PFSK-1 (cell line): ENCODE results near the gene ACBD4.

Experiments used
- FOXP2 ChIP-seq: optimal IDR thresholded peaks from 2 replicates; pipeline ENCODE3; 2011; ENCODE audit warnings: borderline replicate concordance, control low read depth, inconsistent platforms; ENCODE audit not compliant: insufficient read depth; ENCODE audit errors: extremely low read length, extremely low read depth
- POLR2AphosphoS5 ChIP-seq: IDR thresholded peaks from 2 replicates; pipeline ENCODE4 v1.6.1; 2012; ENCODE audit warnings: low read depth, mild to moderate bottlenecking, control low read depth, low read length, moderate library complexity
- REST ChIP-seq, 2 experiments: IDR thresholded peaks; 2 replicates each; pipeline versions ENCODE4 v1.6.1 to v1.8.0; 2011 to 2012; ENCODE audit warnings: low read depth in 2 of 2, low read length in 2 of 2, control low read depth in 1 of 2, inconsistent platforms in 1 of 2, mild to moderate bottlenecking in 1 of 2, moderate library complexity in 1 of 2; ENCODE audit not compliant: insufficient read depth in 1 of 2
- SIN3A ChIP-seq: IDR thresholded peaks from 2 replicates; pipeline ENCODE4 v1.6.1; 2012; ENCODE audit warnings: mild to moderate bottlenecking, low read length, moderate library complexity, borderline replicate concordance; ENCODE audit not compliant: insufficient read depth
- TAF1 ChIP-seq: IDR thresholded peaks from 2 replicates; pipeline ENCODE4 v1.6.1; 2012; ENCODE audit warnings: low read length, control low read depth, borderline replicate concordance; ENCODE audit not compliant: insufficient read depth

ACBD4 gene

GRCh38 chr17:45189009-45189408 is 53.5 kb downstream of the ACBD4 start:
- TF ChIP-seq FOXP2 (no peak), SIN3A (no peak), POLR2AphosphoS5 (no peak)

DNA sequence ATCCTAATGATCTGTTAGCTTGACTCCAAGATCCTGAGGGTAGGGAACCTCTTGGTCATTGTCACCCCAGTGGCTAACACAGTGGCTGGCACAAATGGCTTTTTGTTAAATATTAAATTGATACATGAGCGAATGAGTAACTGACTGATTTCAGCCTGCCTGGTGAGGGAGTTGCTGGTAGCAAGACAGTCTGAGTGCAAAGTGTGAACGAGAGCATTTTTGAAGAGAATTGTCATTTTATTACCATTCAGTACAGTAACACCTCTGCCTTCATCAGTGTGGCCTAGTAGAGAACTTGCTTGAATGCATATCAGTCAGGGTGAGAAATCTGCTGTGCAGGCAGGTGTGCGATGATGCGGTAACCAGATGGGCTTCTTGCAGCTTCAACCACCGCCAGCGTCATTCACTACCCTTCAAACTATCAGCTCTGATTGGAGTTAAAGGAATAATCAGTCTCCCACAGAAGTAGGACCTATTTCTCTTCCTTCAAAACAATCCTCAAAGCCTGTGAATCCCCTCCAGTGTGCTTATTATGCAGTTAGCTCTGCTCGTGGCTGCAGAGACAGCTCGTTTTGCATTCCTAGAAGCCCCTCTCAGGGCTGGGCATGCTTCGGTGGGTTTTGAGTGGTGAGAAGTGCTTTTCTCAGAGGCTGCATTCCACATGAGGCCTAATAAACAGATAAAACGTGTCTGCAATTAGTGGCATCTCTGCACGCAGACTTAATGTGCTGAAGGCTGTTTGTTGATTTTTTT is 55.2 kb downstream of the ACBD4 start:
- no peak for TF ChIP-seq REST (IDR thresholded peaks at IDR 0.05; ENCODE audit: insufficient read depth in 1 of 2, low read depth in 2 of 2, low read length in 2 of 2)
- no peak for TF ChIP-seq TAF1
- no peak for TF ChIP-seq SIN3A
- no peak for TF ChIP-seq POLR2AphosphoS5
- no peak for TF ChIP-seq FOXP2
